HG03575 (cell line): ENCODE measurements around the gene DNAJB12.
A peak's percentile ranks its signal among the peaks of the same experiment; 100 is the strongest.
"Not testable (repeated sequence)": the region's sequence is repeated elsewhere in the genome, so short reads cannot be mapped to it uniquely, and the experiment has no call there.

Experiments used
- ATAC-seq: cut with Tn5 transposase; IDR thresholded peaks from one replicate; pipeline ENCODE4 v1.9.1; 2021; ENCODE audit not compliant: unreplicated experiment, insufficient number of reproducible peaks, low FRiP score; ENCODE audit errors: extremely low read depth

The DNAJB12 gene

DNA sequence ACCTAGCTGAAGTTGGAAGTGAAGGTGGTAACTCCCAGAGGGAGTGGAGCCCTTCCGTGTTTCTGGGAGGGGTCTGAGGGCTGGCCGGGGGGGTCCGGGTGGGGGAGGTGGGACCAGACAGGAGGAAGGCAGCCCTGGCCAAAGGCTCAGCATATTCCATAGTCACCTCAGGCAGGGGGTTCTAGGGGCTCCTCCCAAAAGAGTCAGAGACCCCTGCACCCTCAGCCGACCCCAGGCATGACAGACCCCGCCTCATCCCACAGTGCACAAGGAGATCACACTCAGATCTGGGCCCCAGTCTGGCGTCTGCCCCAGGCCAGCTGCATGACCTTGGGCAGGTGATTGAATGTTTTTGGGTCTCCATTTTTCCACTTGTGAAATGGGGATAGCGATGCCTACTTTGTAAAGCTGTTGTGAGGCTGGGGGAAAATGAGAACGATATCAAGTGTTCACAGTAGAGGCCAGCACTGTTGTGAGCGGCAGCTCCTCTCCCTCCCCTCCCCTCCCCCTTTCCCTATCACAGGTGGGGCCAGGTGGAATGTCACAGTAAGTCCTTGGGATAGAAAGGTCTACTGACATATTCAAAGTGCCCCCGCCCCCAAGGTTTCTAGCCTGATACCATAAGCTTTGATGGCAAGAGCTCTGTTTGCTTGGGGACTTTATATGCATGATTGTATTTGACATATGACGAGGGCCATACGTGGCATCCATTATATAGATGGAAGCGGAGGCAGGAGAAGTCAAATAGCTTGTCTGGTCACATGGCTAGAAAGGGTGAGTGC is 33.3 kb downstream of the DNAJB12 start:
- no peak for ATAC-seq

- ATAC-seq = peak; percentile 65
Measured at GRCh38 chr10:72320676-72321247, 34.0 kb downstream of the DNAJB12 start.

DNA sequence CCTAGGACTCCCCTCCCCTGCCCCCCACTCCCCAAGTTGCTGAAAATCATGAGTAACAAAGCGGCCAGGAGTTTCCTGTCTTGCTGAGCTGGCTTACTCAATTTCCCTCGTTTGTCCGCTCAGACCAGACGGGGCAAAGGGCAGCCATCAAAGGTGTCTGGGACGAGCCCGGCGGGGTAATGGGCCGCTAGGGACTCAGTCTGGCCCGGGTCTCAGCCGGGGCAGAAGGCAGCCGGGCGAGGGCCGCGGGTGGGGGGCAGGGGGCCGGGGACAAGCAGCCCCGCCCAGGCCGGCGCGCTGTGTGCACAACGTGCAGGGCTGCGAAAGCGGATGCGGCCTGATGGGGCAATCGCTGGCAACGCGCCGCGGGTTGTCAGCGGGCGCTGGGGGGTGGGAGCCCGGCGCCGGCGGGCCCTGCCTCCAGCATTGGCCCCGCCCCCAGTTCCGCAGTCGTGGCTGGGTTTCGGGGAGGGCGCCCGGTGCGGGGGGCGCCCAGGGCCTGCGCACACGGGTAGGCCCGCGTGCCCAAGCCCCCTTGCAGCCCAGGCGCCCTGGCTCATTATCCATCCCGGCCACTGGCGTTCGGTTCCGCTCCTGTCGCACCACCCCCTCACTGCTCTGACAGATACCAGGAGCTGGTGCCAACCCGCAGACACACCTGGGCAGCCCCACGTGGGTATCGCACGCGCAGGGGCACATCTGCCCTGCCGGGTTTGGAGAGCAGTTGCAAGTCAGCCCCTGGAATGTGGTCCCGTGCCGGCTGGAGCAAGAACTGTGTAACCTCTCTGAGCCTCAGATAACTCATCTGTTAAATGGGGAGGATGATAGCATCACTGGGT is 35.1 kb downstream of the DNAJB12 start:
- ATAC-seq = no peak

DNA sequence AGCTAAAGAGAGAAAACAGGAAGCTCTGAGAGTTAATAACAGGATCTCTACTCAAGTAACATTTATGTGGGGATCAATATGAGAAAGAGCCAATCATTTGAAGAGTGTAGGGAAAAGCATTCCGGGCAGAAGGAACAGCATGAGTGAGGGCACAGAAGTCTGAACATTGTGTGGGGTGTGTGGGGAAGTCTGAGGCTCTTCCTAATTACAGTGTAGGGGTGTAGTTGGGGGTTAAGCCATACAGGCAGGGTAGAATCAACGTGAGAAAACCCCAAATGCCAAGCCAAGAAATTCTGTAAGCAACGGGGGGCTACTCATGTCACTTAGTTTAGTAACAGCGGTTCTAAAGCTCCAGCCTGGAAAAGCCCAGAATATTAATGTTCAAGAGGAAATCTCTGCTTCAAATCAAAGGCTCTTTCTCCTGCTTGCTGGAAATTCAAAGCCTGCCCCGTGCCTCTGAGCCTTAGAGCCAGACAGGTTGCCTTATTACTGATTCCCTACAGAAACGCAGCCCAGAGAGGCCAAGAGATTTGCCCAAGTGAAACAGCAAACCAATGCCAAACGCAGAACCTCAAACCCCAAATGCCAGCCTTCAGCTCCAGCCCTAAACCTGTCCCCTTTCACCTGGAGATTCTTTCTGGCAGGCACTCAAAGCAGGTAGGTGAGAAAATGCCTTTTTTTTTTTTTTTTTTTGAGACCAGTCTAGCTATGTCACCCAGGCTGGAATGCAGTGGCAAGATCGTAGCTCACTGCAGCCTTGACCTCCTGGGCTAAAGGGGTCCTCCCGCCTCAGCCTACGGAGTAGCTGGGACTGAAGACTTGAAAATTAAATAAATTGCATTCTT is 36.1 kb downstream of the DNAJB12 start:
- ATAC-seq = no peak

- no peak for ATAC-seq
Measured at GRCh38 chr10:72316748-72317435, 37.8 kb downstream of the DNAJB12 start.

DNA sequence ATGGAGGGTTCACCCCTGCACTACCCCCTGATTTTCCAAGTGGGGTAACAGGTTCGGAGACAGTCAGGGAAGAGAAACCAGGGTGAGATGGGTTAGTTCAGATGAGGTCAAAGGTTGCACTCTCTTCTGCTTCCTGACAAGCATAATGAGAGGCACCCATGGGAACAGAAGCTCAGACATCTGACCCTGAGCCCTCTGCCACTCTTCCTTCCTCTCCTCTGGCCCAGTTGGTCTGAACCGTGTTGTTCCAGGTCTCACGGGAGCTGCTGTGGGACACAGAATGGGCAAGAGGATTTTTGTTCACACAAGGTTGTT is 38.4 kb downstream of the DNAJB12 start:
- no peak for ATAC-seq

DNA sequence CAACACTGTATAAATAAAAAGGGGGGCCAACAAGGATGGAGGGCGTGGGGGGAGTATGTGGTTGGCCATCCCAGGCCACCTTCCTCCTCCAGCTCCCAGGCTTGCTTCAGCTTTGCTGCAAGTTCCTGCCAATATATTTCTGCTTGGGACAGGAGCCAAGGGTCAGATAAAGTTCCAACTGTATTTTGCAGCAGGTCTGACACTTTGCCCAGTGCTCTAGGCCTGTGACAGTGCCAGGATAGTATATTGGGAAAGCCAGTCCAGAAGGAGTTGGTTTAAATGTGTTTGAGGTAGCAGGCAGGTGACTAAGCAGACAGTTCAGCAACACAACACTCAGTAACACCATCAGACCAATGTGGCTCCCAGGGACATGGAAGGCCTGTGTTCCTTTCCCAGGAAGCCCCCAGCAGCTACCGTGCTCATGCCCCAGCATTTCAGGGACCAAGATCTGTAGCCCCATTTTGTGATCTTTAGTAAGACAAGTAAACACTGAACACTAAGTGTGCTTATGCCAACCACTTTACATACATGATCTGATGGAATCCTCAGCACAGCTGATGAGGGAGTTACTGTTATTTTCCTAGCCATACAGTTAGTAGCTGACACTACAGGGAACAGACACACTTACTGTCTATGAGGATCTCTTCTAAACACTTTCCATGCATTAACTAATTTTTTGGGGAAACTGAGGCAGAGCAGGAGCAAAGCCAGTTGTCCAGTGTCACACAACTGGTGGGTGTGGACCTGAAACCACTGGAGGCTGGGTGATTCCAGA is 38.9 kb downstream of the DNAJB12 start:
- no peak for ATAC-seq

DNA sequence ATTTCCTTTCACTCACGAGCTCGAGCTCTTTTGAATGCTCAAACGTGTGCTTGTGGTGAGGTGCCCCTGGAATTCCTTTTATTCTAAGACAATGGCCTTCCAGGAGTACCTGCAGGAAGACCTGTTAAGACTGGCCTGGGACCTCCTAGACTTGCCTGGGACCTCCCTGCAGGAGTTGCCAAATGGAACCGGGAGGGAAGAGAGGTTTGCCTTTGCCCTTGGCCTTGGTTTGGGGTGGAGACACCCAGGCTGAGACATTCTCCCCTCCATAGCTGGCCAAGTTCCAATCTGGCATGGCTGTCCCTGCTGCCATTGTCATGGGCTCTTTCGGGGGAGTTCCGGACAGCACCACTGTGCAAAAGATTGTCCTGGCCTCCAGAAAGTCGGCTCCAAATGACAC is 39.7 kb downstream of the DNAJB12 start:
- no peak for ATAC-seq

DNA sequence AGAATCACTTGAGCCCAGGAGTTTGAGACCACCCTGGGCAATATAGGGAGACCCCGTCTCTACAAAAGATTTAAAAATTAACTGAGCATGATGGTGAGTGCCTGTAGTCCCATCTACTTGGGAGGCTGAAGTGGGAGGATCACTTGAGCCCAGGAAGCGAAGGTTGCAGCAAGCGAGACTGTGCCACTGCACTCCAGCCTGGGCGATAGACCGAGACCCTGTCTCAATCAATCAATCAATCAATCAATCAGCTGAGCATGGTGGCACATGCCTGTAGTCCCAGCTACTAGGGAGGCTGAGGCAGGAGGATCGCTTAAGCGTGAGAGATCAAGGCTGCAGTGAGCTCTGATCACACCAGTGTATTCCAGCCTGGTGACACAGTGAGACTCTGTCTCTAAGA is 40.5 kb downstream of the DNAJB12 start:
- ATAC-seq = no peak

GRCh38 chr10:72312865-72313391 is 41.8 kb downstream of the DNAJB12 start:
- no peak for ATAC-seq

DNA sequence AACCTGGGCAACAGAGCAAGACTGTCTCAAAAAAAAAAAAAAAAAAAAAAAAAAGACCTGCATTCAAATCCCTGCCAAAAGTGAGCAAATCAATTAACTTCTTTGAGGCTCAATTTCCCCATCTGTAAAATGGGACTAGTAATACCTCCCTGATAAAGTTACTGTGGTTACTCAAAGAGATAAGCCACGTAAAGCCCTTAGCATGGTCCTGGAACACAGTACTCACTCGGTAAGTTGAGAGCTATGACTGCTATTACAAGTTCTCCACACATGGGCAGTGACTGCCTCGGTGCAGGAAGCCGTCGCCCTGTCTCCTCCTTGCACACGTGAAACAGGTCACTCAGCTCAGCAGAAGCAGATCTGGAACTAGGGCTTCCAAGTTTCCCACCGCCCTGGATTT is 43.1 kb downstream of the DNAJB12 start:
- no peak for ATAC-seq

- no peak for ATAC-seq
Measured at GRCh38 chr10:72310636-72311035, 44.1 kb downstream of the DNAJB12 start.

- ATAC-seq = no peak
Measured at GRCh38 chr10:72310241-72310633, 44.5 kb downstream of the DNAJB12 start.

DNA sequence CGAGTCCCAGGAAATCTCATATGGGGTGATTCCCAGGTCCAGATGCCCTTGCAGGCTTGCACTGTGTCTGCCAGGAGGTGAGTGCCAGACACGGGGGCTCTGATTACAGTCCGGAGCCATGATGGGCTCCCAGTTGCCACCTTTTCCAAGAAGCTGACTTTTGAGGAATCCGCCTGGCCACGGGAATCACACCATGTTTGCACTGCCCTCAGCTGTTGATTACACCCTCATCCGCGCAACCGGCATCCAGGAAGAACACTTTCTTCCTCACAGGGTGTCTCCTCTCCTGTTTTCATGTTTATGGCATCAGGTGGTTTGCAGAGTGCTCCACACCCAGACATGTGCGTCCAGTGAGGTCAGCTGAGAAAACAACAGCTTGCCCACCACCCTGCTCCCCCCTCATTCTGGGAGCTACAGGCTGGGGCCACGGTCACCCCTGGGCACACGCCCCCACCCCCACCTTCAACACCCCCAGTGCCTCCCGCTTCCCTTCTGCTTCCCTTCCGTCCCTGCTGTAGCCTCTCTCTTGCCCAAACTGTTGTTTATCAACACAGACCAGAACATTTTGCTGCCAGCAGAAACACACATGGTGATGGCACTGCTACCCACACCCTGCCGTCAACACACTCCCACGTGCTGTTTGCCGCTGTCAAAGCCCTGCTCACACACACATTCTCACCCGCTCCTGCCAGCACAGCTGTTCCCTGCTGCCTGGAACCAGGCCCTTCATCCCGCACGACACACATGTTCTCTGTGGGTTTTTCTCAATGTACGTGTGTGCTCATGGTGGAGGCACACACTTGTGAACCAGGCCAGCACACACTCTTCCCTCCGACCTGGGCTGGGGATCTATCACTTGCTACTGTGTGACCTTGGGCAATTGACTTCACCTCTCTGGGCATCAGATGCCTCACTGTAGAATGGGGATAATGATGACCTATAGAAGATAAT is 45.2 kb downstream of the DNAJB12 start:
- no peak for ATAC-seq

GRCh38 chr10:72308320-72308987 is 46.3 kb downstream of the DNAJB12 start:
- ATAC-seq = no peak

DNA sequence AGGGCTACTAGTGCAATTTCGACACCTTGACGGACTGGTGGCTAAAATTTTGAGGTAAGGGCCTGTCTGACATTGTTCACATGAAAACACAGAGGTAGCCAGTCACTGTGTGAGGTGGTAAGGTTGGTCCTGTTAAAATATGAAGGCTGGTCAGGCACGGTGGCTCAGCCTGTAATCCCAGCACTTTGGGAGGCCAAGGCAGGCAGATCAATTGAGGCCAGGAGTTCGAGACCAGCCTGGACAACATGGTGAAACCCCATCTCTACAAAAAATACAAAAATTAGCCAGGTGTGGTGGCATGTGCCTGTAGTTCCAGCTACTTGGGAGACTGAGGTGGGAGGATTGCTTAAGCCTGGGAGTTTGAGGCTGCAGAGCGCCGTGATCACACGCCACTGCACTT is 47.0 kb downstream of the DNAJB12 start:
- not testable (repeated sequence) for ATAC-seq
